COLO829 (cell line): ENCODE results near the gene PHACTR1.

ENCODE experiments used
- DNase-seq: peaks from one replicate; pipeline ENCODE4 v3.0.0; 2012; ENCODE audit warnings: low spot score

PHACTR1 gene

GRCh38 chr6:13195803-13196202, 479.2 kb downstream of the PHACTR1 start:
- no peak for DNase-seq

GRCh38 chr6:13198168-13198567, 481.6 kb downstream of the PHACTR1 start:
- DNase-seq: no peak

GRCh38 chr6:13201336-13201735, 484.8 kb downstream of the PHACTR1 start:
- DNase-seq: no peak

- DNase-seq: no peak
Measured at GRCh38 chr6:13203145-13203544, 486.6 kb downstream of the PHACTR1 start.

- DNase-seq: no peak
Measured at GRCh38 chr6:13205106-13205505, 488.5 kb downstream of the PHACTR1 start.

- no peak for DNase-seq
Measured at GRCh38 chr6:13212096-13212495, 495.5 kb downstream of the PHACTR1 start.

- no peak for DNase-seq
Measured at GRCh38 chr6:13212538-13212937, 496.0 kb downstream of the PHACTR1 start.

GRCh38 chr6:13215390-13215789, 498.8 kb downstream of the PHACTR1 start:
- DNase-seq: no peak

GRCh38 chr6:13216236-13217014, 499.9 kb downstream of the PHACTR1 start:
- DNase-seq: no peak

GRCh38 chr6:13217206-13217905, 500.8 kb downstream of the PHACTR1 start:
- DNase-seq: peak; percentile 90

- no peak for DNase-seq
Measured at GRCh38 chr6:13220266-13220665, 503.7 kb downstream of the PHACTR1 start.

GRCh38 chr6:13222048-13222447, 505.5 kb downstream of the PHACTR1 start:
- DNase-seq: no peak

- DNase-seq: no peak
Measured at GRCh38 chr6:13226071-13226470, 509.5 kb downstream of the PHACTR1 start.

- no peak for DNase-seq
Measured at GRCh38 chr6:13228264-13229204, 512.0 kb downstream of the PHACTR1 start.

GRCh38 chr6:13229205-13230085, 512.9 kb downstream of the PHACTR1 start:
- peak; percentile 72 for DNase-seq

- DNase-seq: no peak
Measured at GRCh38 chr6:13233106-13233505, 516.5 kb downstream of the PHACTR1 start.

GRCh38 chr6:13234130-13234529, 517.6 kb downstream of the PHACTR1 start:
- DNase-seq: peak; percentile 54

- DNase-seq: no peak
Measured at GRCh38 chr6:13235339-13235738, 518.8 kb downstream of the PHACTR1 start.

GRCh38 chr6:13237318-13237717, 520.8 kb downstream of the PHACTR1 start:
- no peak for DNase-seq

GRCh38 chr6:13238017-13238416, 521.5 kb downstream of the PHACTR1 start:
- no peak for DNase-seq

- no peak for DNase-seq
Measured at GRCh38 chr6:13238640-13239216, 522.2 kb downstream of the PHACTR1 start.
